Jurkat, Clone E6-1 (cell line): ENCODE results near the gene HEPHL1.
"Not testable (repeated sequence)": the region's sequence is repeated elsewhere in the genome, so short reads cannot be mapped to it uniquely, and the experiment has no call there.

ENCODE experiments used
- DNase-seq: peaks from one replicate; pipeline ENCODE4 v3.0.0-alpha.2; 2011; ENCODE audit warnings: low read depth, low spot score
- H3K4me3 ChIP-seq: 2 replicates; pipeline ENCODE4 v1.5.1; 2011; ENCODE audit warnings: mild to moderate bottlenecking, low read length, control low read depth, moderate library complexity

Gene HEPHL1

DNA sequence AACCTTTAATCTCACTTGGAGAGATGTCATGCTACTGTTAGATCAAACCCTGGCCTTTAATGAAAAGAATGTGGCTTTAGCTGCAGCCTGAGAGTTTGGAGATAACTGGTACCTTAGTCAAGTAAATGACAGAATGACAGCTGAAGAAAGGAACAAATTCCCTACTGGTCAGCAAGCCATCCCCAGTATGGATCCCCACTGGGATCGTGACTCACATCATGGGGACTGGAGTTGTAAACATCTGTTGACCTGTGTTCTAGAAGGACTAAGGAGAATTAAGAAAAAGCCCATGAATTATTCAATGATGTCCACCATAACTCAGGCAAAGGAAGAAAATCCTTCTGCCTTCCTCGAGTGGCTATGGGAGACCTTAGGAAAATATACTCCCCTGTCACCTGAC is 99.4 kb downstream of the HEPHL1 start:
- H3K4me3 ChIP-seq, DNase-seq: not testable (repeated sequence)

DNA sequence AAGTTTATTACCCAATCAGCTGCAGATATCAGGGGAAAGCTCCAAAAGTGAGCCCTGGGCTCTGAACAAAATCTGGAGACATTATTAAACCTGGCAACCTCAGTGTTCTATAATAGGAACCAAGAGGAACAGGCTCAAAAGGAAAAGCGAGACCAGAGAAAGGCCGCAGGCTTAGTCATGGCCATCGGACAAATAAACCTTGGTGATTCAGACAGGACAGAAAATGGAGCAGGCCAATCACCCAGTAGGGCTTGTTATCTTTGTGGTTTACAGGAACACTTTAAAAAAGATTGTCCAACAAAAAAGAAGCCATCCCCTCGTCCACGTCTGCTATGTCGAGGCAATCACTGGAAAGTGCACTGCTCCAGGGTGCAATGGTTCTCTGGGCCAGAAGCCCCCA is 99.8 kb downstream of the HEPHL1 start:
- DNase-seq: no peak
- no peak overlapping the region for H3K4me3 ChIP-seq

DNA sequence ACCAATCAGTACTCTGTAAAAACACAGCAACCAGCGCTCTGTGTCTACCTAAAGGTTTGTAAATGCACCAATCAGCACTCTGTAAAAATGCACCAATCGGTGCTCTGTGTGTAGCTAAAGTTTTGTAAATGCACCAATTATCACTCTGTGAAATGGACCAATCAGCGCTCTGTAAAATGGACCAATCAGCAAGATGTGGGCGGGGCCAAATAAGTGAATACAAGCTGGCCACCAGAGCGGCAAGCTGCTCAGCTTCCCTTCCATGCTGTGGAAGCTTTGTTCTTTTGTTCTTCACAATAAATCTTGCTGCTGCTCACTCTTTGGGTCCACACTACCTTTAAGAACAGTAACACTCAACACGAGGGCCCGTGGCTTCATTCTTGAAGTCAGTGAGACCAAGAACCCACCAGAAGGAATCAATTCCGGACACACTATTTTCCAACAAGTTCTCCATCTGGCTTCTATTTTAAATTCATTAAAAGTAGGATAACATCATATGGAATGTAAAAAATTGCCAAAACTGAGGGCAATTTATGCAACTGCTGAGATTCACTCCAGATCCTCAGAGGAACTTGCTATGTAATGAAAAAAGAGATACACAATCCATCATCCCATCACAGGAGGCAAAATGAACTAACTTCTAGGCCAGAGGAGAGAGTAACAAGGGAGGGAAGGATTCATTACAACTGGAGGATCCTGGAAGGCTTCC is 104.4 kb downstream of the HEPHL1 start:
- no peak overlapping the region for H3K4me3 ChIP-seq
- no peak for DNase-seq

DNA sequence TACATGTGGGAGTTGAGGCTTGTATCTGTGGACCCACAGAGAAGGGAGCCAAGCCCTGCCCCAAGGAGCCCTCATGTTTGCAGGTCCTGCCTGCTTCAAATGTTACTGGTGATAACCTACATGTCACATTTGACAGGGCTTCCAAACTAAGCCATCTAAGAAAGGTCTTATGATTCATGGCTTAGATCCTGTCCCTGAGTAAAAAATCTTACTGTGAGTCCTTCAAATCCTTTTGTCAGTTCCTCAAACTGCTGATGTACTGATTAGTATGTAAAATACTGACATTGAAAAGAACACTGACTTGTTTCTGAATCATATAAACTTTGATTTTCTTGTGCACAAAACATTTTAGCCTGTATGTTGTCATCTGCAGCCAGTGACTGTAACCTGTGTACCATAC is 106.5 kb downstream of the HEPHL1 start:
- H3K4me3 ChIP-seq: peak overlapping the region; percentile 93
- DNase-seq: no peak

DNA sequence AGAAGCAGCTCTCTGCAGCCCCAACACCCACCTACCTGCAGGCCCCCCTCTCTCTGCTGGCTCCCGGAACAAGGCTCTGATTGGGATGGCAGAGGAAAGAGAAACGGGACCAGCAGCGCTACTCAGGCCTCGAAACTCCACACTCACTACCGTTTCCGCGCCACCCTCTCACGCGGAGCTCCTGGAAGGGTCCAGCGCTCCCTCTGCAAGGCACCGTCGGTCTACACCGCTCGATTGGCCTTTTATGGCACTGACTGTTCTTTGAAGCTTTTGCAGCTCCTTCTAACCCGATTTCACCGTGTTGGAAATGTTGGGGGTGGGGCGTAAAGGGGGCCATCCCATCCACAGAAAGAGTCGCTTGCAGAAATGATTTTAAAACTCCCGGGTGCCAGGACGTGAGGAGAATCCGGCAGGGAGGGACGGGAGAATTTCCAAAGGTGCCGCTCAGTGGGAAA is 107.2 kb downstream of the HEPHL1 start:
- DNase-seq: peak; percentile 35
- H3K4me3 ChIP-seq: peak overlapping the region; percentile 93

DNA sequence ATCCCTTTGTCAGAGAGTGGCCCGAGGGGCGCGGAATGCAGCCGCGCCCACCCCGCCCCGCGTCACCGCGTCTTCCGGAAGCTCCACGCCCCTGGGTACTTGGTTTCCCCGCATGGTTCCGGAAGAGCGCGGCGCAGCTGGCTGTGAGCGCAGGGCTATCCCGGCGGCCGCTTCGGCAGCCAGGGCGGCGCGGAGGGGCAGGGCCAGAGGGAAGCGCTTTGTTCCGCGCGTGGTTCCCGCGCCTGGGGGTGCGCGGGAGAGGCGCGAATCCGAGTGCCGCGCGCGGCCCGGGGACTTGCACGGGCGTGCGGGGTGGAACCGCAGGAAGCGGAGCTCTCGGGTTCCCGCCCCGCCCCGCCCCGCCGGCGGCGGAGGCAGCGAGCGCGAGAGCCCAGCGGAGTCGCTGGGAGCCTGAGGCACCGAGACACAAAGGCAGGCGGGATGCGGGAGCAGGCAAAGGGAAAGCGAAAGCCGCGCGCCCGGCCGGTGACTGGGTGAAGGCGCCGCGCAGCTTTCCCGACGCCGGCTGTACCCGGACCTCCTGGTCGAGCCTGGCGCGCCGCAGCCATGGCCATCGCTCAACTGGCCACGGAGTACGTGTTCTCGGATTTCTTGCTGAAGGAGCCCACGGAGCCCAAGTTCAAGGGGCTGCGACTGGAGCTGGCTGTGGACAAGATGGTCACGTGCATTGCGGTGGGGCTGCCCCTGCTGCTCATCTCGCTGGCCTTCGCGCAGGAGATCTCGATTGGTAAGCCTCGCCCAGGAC is 107.8 kb downstream of the HEPHL1 start, which contains the start of gene PANX1:
Gene PANX1, plus strand, starts transcription at position 96 of the 766 bp plus-strand sequence. Its CDS starts 472 bp downstream, at position 568.
- DNase-seq: peak; percentile 71
- H3K4me3 ChIP-seq: peak within 1 kb of the TSS; percentile 93

DNA sequence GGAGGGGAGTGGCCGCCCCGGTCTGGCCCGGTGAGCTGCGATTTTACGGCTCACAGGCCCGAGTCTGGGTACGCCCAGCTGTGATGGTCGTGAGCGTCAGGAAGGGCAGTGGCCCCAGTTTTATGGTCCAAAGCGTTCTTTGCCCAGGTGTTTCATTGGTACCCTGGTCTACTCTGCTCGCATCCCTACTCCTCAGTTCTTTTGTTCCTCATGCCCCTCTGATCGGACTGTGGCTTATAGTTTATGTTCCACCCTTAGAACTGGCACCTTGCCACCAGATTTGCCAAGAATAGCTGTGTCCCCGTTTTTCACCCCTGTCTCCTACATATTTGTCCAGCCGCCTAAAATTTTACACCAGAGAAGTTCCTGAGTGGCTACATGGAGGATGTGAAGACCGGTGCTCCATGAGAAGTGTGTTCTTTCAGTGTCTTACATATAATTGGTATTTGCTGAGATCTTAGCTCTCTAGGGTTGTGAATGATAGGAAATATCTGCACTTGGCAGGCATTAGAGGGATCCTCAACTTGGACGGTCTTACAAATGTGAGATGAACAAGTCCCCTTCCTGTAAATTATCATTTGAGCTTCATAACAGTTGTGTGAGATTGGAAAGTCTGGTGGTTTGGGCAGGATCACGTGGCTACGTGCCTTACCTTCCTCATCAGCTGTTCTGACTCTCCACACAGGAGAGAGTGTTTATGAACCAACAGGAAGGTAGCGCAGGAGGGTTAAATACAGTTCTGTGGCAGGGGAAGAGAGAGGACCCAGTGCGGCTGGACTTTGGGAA is 108.6 kb downstream of the HEPHL1 start:
- peak overlapping the region; percentile 93 for H3K4me3 ChIP-seq
- peak; percentile 28 for DNase-seq

DNA sequence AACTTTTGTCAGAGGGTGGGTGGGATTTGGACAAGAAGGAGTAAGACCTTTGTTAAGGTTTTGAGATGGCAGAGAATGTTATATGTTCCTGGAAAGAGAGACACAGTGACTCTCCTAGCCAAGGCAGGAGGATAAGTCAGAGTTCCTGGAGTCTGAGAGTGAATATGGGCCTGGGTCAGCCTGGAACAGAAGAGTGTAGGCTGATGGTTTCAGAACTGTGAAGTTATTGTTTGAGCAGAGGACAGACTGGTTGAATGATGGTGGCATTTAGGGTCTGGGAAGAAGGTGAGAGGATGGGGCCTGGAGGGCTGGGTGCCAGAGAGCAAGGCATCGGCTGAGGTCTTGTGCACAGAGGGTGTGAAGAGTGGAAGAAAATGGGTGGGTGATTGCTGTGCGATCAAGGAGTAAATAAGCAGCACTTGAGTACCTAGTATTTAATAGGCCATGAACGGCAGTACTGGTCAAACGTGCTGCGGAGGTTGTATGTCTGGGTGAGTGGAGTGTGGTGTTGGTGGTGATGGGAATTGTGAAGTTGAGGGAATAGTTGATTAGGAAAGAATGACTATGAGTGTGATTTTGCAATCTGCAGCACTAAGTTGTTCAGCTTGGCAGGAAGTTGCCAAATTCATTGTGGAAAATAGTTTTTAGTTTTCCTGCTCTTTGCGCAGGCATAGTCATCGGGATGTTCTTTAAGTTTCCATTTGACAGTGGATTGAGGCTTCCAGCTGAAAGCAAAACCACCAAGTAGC is 109.3 kb downstream of the HEPHL1 start:
- DNase-seq: no peak
- peak overlapping the region; percentile 93 for H3K4me3 ChIP-seq

DNA sequence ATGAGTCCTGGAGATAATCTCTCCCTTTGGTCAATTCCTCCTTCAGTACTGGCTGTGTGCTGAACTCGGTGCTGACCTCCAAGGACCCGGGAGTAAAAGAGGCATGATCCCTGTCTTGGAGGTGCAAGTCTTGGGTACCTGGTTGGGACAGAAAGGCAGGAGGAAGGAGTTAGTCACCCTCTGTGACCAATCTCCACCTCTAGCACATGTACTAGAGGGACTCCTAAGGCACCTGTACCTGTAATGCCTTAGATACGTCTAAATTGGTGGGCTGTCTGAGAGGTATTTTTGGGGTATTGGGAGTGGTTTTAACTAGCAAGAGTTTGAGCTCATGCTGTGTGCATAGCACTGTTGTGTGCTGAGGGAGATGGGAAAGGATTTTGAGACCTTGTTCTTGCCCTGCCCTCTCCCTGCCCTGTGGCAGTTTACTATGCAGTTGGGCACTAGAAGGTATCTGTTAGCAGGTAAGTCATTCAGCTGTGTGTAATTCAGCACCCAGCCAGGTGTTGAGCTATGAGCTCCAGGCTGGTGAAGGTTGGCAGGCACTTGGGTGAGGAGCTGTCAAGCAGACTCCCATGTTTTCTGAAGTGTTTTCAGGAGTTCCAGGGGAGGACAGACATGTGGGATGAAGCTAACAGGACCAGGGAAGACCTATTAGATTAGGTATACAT is 110.0 kb downstream of the HEPHL1 start:
- H3K4me3 ChIP-seq: no peak overlapping the region
- no peak for DNase-seq

DNA sequence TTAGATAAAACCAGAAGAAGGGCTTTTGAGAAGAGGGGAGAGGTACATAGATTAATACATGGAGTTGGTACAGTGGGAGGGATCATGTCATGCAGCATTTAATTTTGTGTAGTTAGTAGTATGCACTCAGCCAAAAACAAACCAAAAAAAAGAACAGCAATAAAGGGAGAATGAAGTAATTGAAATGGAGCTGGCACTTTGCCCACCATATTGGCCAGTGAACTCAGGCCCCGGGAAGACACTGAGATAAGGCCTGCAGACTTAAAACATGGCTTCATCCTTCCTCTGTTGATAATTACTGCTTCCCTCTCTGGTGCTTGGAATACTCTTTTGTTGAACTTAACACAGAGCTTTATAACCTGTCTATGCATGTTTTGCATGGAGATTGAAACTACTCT is 110.6 kb downstream of the HEPHL1 start:
- no peak for DNase-seq
- no peak overlapping the region for H3K4me3 ChIP-seq

DNA sequence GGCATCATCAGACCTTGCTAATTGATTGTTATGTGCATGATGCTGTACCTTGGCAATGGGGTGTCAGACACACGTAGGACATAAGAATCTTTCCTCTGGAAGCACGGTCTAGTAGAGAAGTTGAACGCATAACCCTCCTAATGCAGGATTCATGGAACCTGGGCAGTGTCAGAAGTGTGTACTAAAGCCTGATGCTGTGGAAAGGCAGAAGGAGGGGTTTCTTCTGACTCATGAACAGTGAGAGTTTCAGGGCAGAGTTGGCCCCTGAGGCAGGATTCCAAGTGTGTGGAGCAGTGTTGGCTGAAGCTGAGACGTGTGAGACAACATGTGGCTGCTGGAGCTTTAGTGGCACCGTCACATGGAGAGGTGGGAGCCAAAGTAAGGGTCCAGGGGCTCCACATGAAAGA is 111.0 kb downstream of the HEPHL1 start:
- H3K4me3 ChIP-seq: no peak overlapping the region
- no peak for DNase-seq

DNA sequence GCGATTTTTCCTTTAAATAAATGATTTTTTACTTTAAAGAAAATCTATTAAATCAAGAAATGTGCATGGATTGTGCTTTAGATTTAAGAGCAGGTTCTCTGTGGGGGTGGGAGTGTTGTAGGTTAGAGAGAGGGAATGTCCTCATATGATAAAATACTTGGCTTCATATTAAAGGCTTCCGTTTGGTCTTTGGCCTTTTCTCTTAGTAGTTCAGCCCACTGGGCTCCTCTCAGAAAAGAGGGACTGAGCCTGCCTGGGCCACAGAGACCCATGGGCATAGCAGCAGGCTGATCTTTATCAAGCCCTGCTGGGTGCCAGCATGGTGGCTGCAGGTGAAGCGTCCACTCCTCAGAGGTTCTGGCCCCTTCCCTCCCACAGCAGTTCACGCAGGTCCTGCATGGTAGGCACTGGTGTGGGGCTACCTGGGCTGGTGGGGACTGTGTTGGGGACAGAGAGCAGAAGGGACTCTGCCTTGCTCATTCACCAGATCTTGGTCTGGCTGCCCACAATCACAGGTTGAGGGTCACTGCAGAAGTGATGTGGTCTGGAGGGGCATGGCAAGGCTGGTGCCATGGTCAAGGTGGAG is 111.8 kb downstream of the HEPHL1 start:
- DNase-seq: no peak

DNA sequence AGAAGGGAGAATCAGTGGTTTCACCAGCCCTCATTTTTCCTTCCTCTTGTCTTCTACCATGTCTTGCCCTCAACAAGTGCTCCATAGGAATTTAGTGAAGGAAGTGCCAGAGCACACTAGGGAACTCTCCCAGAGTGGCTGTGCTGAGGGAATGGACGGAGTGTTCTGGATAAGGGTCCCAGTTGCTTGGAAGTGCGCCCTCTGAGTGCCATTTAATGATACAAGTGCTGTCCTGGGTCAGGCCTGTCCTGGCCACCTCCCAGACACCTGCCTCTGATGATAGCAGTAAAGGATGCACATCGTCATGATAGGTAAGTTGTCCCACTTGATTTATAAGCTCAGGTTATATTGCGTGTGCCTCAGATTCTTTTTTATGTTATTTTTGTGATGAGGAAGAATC is 112.6 kb downstream of the HEPHL1 start:
- DNase-seq: no peak
- no peak overlapping the region for H3K4me3 ChIP-seq

More for the DNA sequence above, 111.8 kb downstream of the HEPHL1 start:
- H3K4me3 ChIP-seq: no peak overlapping the region

DNA sequence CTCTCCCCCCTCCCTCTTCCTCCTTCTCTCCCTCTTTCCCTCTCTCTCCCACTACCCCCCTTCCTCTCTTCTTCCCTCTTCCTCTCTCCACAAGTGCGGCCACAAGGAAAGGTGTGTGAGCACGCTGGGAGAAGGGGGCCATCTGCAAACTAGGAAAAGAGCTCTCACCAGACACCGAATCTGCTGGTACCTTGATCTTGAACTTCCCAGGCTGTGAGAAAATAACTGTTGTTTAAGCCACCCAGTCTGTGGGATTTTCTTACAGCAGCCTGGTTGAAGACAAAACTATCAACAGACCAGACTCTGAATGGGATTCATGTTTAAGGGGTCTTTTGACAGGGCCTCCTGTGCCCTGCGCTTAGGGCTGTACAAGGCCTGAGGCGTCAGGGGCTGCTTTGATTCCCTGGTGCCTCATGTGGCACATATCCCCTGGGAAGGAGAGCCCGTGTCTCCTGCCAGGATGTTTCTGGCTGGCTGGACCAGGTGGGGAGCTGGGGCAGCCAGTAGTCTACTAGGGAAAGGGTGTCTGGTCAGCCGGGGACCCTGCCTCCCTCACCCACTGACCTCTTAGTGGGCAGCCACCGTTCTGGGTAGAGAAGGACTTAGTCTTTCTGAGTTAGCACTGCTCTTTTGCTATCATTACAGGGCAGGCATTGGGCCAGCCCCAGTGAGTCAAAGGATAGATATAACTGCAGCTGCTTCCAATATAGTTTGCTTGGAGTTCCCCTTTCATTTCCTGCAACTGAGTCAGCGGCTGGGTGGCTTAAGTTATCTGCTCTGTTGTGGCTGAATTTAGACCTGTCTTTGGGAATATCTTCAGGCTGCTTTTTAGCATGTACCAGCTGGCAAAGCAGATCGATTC is 113.7 kb downstream of the HEPHL1 start:
- H3K4me3 ChIP-seq: no peak overlapping the region

DNA sequence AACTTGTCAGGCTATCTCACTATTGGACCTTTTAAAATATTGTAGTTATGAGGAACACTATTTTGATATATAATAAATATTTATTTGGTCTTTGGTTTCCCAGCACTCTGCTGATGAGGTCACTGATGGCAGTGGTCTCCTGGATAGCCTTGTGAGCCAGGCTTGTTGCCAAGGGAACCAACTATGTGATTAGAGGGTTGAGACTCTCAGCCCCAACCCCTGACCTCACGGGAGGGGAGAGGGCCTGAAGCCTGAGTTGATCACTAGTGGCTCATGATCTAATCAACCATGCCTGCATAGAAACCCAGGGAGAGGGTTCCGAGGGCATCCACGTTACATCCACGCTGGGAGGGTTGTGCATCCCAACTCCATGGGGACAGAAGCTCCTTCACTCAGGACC is 118.3 kb downstream of the HEPHL1 start:
- no peak for DNase-seq
- H3K4me3 ChIP-seq: no peak overlapping the region

More for the DNA sequence above, 113.7 kb downstream of the HEPHL1 start:
- no peak for DNase-seq

DNA sequence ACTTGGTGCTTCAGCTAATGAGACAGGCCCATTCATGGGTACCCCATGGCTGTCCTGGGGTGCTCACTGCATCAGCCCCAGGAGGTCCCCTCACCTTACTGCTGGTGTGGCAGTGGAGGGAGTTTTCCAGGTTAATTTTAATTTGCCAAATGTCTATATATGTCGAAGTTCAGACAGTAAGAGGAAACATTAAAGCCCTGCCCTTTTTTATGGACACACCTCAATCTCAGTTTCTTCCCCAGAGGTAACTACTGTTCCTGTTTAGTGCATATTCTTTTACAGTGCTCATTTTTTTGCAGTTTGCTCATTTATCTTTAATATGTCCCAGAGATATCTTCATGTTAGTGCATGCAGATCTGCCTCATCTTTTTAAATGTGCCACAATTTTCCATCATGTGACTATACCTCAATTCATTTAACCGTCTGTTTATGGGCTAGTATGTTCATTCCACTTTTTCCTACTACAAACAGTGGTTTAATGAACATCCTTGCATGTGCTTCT is 119.1 kb downstream of the HEPHL1 start:
- no peak for DNase-seq
- no peak overlapping the region for H3K4me3 ChIP-seq
